ENCODE results near the gene BCAS3.
"Not testable (repeated sequence)": the region's sequence is repeated elsewhere in the genome, so short reads cannot be mapped to it uniquely, and the experiment has no call there.

The BCAS3 gene

GRCh38 chr17:61230972-61231820 lies 553.5 kb downstream of the BCAS3 start:
- DNase-seq (ENCODE audit: low read depth) = no peak

DNA sequence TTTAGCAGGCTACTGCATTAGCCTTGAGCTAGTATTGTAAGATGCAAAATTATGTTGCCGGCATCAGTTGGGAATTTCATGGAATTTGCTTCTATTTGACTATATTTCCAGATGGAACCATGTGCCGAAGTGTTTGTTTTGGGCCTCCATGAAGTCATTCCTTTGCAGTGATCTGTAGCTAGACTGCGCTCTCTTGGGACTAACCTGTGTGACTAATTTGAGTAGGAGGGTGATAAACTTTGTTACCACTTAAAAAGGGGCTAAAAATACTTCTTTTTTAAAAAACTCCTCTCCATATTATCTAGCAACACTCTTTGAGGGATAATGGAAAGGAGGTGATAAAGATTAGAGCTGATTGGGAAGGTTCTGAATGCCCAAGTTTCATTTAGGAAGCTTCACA lies 555.2 kb downstream of the BCAS3 start:
- no peak for DNase-seq (ENCODE audit: low read depth)

- DNase-seq (ENCODE audit: low read depth) = no peak
Observed at GRCh38 chr17:61233991-61234750, 556.5 kb downstream of the BCAS3 start.

DNA sequence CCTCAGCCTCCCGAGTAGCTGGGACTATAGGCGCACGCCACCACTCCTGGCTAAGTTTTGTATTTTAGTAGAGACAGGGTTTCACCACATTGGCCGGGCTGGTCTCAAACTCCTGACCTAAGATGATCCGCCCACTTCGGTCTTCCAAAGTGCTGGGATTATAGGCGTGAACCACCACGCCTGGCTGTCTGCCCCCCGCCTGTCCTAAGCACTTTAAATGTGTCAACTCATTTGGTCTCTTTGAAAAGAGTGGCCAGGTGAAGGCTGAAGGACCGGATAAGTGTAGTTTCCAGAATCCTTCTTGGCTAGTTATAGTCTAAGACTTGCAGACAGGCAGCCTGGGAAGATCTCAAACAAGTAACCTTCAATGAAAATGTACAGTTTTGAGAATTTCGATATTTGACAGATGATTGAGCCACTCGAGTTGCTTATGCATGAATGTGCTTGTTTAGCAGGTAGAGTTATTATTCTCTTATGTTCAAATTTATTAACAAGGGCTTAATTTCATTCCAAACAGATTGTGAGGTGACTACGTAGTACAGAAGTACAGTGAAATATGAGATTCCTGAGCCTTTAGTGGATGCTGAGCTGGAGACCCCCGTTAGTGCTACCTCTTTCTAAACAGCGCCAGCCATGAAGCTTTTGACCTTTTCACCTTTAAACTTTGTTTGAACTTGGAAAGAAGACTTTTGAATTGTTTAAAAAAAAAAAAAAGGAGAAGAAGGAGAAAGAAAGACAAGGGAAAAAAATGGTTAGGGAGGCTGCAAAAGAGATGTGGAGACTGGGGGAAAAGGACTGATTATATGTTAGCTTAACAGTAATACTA lies 557.6 kb downstream of the BCAS3 start:
- no peak for DNase-seq (ENCODE audit: low read depth)

GRCh38 chr17:61235827-61236197 lies 558.2 kb downstream of the BCAS3 start:
- DNase-seq (ENCODE audit: low read depth) = no peak

DNA sequence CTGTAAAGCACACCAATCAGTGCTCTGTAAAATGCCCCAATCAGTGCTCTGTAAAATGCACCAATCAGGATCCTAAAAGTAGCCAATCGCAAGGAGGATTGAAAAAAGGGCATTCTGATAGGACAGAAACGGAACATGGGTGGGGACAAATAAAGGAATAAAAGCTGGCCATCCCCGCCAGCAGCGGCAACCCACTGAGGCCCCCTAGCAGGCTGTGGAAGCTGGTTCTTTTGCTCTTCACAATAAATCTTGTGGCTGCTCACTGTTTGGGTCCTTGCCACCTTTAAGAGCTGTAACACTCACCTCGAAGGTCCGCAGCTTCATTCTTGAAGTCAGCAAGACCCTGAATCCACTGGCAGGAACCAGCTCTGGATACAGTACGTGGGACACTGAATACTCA lies 559.6 kb downstream of the BCAS3 start:
- DNase-seq (ENCODE audit: low read depth) = no peak

- DNase-seq (ENCODE audit: low read depth) = no peak
Observed at GRCh38 chr17:61238455-61238933, 560.8 kb downstream of the BCAS3 start.

DNA sequence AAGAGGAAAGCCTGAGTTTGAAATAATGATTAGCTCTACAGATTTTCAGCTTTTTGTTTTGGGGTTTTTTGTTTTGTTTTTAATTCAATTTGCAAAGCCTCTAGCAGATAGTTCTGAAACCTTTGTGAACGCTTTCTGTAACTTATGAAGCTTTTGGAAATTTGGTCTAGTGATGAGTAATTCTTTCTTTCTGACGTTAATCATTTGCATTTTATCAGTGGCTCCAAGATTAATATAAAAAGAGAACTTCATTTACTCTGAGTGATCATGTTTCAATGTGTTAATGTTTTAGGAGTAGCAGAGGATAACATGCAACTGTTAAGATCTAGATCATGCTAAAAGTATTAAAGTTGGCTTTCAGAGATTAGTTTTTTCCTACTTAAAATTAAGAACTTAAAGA lies 561.7 kb downstream of the BCAS3 start:
- DNase-seq (ENCODE audit: low read depth) = no peak

- DNase-seq (ENCODE audit: low read depth) = no peak
Observed at GRCh38 chr17:61239953-61240352, 562.3 kb downstream of the BCAS3 start.

GRCh38 chr17:61240851-61241468 lies 563.3 kb downstream of the BCAS3 start:
- no peak for DNase-seq (ENCODE audit: low read depth)

GRCh38 chr17:61244988-61245387 lies 567.3 kb downstream of the BCAS3 start:
- not testable (repeated sequence) for DNase-seq (ENCODE audit: low read depth)

DNA sequence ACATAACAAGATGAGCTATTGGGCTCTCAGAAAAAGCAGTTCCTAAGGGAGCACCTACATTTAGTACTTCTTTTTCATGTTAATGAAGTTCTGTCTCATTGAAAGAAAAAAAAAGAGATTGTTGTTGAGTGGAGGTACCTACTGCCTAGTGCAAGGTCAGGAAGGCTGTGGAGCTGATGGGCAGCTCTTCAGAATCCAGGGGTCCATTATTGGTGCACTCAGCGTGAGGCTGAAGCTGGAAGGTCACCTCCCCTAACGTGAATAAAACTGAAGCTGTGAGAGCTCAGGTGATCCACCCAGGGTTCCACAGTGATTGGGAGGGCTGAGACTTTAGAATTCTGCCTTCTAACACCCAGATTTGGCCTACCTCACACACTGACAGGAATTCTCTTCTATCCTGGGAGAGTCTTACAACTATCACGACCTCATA lies 568.1 kb downstream of the BCAS3 start:
- no peak for DNase-seq (ENCODE audit: low read depth)

DNA sequence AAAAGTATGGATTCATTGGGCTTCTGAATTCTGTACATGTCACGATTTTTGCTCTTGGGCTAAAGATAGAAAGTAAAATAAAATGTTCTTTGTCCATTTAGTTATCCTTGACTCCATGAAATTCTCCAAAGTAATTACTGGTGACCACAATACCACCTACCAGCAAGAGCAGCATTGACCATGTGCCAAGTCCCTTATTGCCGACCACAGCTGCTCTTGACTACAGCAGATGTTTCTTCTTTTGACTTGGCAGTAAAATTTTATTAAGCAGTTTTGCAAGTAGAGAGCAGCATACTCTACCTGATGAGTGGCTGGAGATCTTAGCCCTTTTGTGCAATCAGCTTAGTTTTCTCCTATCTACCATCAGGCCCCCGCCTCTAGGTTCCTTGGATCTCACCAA lies 569.8 kb downstream of the BCAS3 start:
- no peak for DNase-seq (ENCODE audit: low read depth)

GRCh38 chr17:61248399-61248798 lies 570.7 kb downstream of the BCAS3 start:
- no peak for DNase-seq (ENCODE audit: low read depth)

- no peak for DNase-seq (ENCODE audit: low read depth)
Observed at GRCh38 chr17:61249649-61250299, 572.1 kb downstream of the BCAS3 start.

GRCh38 chr17:61250335-61250890 lies 572.8 kb downstream of the BCAS3 start:
- DNase-seq (ENCODE audit: low read depth) = no peak

GRCh38 chr17:61251939-61252865 lies 574.6 kb downstream of the BCAS3 start:
- DNase-seq (ENCODE audit: low read depth) = no peak

DNA sequence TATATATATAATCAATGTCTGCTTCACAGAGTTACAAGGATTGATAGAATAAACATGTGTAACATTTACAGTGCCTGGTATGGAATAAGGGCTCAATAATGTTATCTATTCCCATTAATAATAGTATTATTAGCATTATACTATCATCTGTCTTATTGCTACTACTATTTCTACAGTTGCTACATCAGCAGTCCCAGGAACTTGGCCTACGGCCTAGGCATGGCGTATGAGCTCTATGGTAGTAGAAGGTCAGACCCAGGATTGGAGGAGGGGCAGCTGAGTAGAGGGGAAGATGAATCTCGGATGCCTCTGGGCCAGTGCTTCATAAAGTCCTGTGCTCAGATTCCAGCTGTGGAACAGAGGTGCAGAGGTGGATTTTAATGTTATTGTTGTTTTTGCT lies 575.7 kb downstream of the BCAS3 start:
- no peak for DNase-seq (ENCODE audit: low read depth)

DNA sequence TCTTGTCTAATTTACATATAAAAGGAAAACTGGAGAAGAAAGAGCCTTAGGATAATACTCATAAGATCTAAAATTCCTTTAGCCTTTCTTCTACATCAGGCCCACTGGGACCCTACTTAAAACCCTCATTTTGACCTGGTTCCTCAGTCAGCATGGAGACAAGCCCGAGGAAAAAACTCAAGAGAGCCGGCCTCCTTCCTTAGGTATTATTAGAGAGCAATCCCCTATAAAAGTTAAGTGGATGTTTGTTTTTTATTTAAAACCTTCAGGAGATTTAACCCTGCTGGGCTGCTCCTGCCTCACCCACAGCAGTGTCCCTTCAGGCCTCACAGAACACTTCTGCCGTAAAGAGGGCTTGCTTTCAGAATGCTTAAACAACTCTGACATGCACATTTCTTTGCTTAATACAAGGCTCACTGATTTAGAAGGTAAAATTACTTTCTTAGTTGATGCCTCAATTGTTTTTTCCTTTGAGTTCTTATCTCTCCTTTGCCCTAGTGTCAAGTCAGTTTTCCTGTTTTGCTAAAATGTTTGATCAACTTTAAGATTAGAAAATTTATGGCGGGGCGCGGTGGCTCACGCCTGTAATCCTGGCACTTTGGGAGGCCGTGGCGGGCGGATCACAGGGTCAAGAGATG lies 576.4 kb downstream of the BCAS3 start:
- DNase-seq (ENCODE audit: low read depth) = no peak

Data from activated T-helper 9 cell treated with anti-CD3 and anti-CD28 coated beads, Interleukin-2, amount 50 U/mL, for 16 hours (primary cell).